HL-60 (cell line): ENCODE results near the gene SLC38A8.

Experiments
- DNase-seq, 2 experiments: peaks; one replicate each; pipeline ENCODE4 v3.0.0-alpha.2; 2010 to 2020; ENCODE audit warnings: low read depth in 1 of 2, low spot score in 1 of 2
- H3K27ac ChIP-seq: fragments of 250-450 bp; sonication (Bioruptor Pico); replicated peaks from 2 replicates; pipeline ENCODE4 v1.5.1; 2020; ENCODE audit warnings: mild to moderate bottlenecking, moderate library complexity
- H3K27me3 ChIP-seq: fragments of 250-450 bp; sonication (Bioruptor Pico); 2 replicates; pipeline ENCODE4 v1.5.1; 2021; ENCODE audit warnings: mild to moderate bottlenecking, moderate library complexity; ENCODE audit not compliant: insufficient read depth, poor library complexity, severe bottlenecking
- H3K4me3 ChIP-seq: replicated peaks from 2 replicates; pipeline ENCODE4 v1.5.1; 2011; ENCODE audit warnings: mild to moderate bottlenecking, control low read depth, low read length; ENCODE audit not compliant: insufficient read depth
- CTCF ChIP-seq: IDR thresholded peaks from one replicate; pipeline ENCODE4 v1.5.1; 2011; ENCODE audit warnings: low read length, control low read depth, inconsistent platforms; ENCODE audit not compliant: insufficient read depth
- GABPA ChIP-seq: IDR thresholded peaks from 2 replicates; pipeline ENCODE4 v1.6.1; 2012; ENCODE audit warnings: low read depth
- POLR2AphosphoS5 ChIP-seq: IDR thresholded peaks from 2 replicates; pipeline ENCODE4 v1.6.1; 2012; ENCODE audit warnings: low read depth
- SPI1 ChIP-seq: IDR thresholded peaks from 2 replicates; pipeline ENCODE4 v1.6.1; 2012; ENCODE audit warnings: low read depth, mild to moderate bottlenecking, borderline replicate concordance
- TF ChIP-seq, protein P1 (sequence below): IDR thresholded peaks from 2 replicates; pipeline ENCODE4 v1.6.1; 2012; ENCODE audit warnings: low read depth; ENCODE audit not compliant: insufficient replicate concordance

The SLC38A8 gene

DNA sequence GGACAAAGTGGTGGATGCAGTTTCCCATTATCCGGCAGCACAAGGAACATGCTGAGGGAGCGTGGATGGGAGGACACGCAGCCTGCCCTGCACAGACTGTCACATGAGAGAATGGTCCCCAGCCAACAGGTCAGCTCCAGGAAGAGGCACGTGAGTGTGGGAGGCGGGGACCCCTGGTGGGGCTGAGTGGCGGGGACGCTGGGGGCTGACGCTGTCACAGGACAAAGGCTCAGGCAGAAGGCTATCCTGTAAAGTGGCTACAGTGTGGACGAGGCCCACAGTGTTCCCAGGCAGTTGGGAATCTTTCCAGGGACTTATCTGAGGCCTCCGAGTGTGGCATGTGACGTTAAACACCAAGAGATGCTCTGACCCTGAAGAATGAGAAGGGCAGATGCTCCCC, 43.7 kb upstream of the SLC38A8 start:
- Histone ChIP-seq H3K27me3 (no peaks in the 10 kb centered on the region), H3K27ac (peak overlapping the region; percentile 54), H3K4me3 (0 out of 2 replicates have a peak overlapping the region, but pooled peaks have one; percentile 4)
- DNase-seq, result no peak
- no peak for TF ChIP-seq POLR2AphosphoS5
- TF ChIP-seq, protein P1, sequence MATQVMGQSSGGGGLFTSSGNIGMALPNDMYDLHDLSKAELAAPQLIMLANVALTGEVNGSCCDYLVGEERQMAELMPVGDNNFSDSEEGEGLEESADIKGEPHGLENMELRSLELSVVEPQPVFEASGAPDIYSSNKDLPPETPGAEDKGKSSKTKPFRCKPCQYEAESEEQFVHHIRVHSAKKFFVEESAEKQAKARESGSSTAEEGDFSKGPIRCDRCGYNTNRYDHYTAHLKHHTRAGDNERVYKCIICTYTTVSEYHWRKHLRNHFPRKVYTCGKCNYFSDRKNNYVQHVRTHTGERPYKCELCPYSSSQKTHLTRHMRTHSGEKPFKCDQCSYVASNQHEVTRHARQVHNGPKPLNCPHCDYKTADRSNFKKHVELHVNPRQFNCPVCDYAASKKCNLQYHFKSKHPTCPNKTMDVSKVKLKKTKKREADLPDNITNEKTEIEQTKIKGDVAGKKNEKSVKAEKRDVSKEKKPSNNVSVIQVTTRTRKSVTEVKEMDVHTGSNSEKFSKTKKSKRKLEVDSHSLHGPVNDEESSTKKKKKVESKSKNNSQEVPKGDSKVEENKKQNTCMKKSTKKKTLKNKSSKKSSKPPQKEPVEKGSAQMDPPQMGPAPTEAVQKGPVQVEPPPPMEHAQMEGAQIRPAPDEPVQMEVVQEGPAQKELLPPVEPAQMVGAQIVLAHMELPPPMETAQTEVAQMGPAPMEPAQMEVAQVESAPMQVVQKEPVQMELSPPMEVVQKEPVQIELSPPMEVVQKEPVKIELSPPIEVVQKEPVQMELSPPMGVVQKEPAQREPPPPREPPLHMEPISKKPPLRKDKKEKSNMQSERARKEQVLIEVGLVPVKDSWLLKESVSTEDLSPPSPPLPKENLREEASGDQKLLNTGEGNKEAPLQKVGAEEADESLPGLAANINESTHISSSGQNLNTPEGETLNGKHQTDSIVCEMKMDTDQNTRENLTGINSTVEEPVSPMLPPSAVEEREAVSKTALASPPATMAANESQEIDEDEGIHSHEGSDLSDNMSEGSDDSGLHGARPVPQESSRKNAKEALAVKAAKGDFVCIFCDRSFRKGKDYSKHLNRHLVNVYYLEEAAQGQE, result no peak
- TF ChIP-seq GABPA, result no peak
- no peak for TF ChIP-seq CTCF

DNA sequence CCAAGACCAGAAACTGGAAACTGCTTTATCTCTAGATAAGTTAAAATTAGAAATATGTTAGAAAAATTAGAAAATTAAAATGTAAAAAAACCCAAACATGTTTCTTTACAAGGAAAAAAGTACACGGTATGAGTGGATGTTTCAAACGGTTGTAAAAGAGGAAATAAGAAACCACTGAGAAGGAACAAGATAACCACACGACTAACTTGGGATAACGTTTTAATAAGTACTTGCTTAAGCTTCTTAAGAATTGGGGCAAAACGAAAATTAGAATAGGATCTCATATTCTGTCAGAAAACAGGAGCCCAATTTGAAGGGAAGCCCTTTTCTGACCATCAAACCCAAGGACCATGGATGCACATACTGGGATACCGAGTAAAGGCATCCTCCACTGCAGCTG, 43.2 kb upstream of the SLC38A8 start:
- TF ChIP-seq, protein P1, result no peak
- TF ChIP-seq POLR2AphosphoS5 (no peak), CTCF (no peak), SPI1 (no peak), GABPA (no peak)
- H3K27me3 ChIP-seq, result no peaks in the 10 kb centered on the region
- no peak overlapping the region for H3K4me3 ChIP-seq
- peak in 1 of 2 experiments; percentile 20 for DNase-seq
- H3K27ac ChIP-seq, result peak overlapping the region; percentile 54

DNA sequence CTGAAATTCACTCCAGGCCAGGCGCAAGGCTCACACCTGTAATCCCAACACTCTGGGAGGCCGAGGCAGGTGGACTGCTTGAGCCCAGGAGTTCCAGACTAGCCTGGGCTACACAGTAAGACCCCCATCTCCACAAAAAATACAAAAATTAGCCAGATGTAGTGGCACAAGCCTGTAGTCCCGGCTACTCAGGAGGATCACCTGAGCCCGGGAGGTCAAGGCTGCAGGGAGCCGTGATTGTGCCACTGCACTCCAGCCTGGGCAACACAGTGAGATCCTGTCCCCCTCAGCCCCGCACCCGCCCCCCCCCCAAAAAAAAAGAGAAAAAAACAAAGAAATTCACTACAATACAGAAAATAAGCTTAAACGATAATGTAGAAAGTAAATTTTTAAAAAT, 42.7 kb upstream of the SLC38A8 start:
- Histone ChIP-seq H3K4me3 (no peak overlapping the region), H3K27ac (peak overlapping the region; percentile 54), H3K27me3 (no peaks in the 10 kb centered on the region)
- DNase-seq, result no peak
- TF ChIP-seq SPI1 (no peak), GABPA (no peak)

DNA sequence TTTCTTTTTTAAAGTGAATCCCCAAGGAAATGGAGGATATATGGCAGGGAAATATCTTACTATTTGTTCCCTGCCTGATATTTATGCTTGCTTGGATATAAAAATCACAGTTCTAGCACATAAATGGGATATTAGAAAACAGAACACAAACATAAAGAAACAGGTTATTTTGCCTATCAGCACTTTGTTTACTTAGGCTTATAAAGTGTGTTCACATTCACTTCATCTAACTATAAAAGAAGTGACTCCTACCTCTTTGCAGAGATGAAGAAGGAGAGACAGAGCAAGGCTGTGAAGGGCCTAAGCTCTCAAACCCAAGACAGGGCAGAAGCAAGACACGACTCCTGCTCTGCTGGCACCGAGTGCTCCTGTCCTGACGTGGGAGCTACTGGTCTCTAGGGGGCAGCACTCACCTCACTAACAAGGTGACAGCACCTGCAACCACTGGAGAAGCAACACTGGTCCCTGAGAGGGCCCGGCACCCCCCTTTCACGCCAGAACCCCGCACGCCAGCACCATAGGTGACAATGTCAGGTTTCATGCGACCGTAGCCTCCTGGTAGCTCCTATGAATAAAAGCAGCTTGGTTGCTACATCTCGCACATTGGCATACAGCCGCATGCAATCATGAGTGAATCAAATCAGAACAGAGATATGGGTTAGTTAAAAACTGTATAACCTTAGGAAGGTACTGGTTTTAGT, 42.1 kb upstream of the SLC38A8 start:
- H3K27me3 ChIP-seq, result no peaks in the 10 kb centered on the region
- TF ChIP-seq GABPA (no peak), POLR2AphosphoS5 (0 out of 2 replicates have a peak, but pooled peaks have one; percentile 31), SPI1 (no peak), CTCF (peak; percentile 71)
- DNase-seq, result peak; percentile 45 to 83
- no peak overlapping the region for H3K4me3 ChIP-seq
- peak overlapping the region; percentile 54 for H3K27ac ChIP-seq
